SK-N-SH treated with all-trans-retinoic acid at 6 μM for 48 hours (cell line): Measurements from ENCODE around the gene KLK4.
A peak's percentile ranks its signal among the peaks of the same experiment; 100 is the strongest.

Experiments used
- ATAC-seq: fragments of 200-7000 bp; cut with Tn5 transposase; 3 replicates; pipeline ENCODE4 v1.9.1; 2020; ENCODE audit warnings: mild to moderate bottlenecking, moderate library complexity
- ARNTL ChIP-seq: fragments of 450-650 bp; formaldehyde crosslinking; IDR thresholded peaks from 2 replicates; pipeline ENCODE4 v1.5.0; 2020; ENCODE audit warnings: low read depth, mild to moderate bottlenecking, moderate library complexity, borderline replicate concordance
- BACH2 ChIP-seq: fragments of 250-450 bp; sonication (Bioruptor Pico); IDR thresholded peaks from 2 replicates; pipeline ENCODE4 v1.9.0; 2021; ENCODE audit warnings: mild to moderate bottlenecking, borderline replicate concordance
- CREB5 ChIP-seq: fragments of 250-450 bp; sonication (Bioruptor Pico); IDR thresholded peaks from 2 replicates; pipeline ENCODE4 v1.5.1; 2020; ENCODE audit warnings: low read depth, mild to moderate bottlenecking, moderate library complexity
- CSDC2 ChIP-seq: fragments of 250-450 bp; sonication (Bioruptor Pico); IDR thresholded peaks from 2 replicates; pipeline ENCODE4 v1.5.0; 2020; ENCODE audit warnings: mild to moderate bottlenecking, moderate library complexity
- CSRNP3 ChIP-seq: fragments of 250-450 bp; sonication (Bioruptor Pico); IDR thresholded peaks from 2 replicates; pipeline ENCODE4 v1.5.1; 2021; ENCODE audit warnings: mild to moderate bottlenecking, moderate library complexity
- ESRRG ChIP-seq: fragments of 250-450 bp; sonication (Bioruptor Pico); IDR thresholded peaks from 2 replicates; pipeline ENCODE4 v1.6.1; 2021; ENCODE audit warnings: mild to moderate bottlenecking
- GLIS3 ChIP-seq: fragments of 250-450 bp; sonication (Bioruptor Pico); IDR thresholded peaks from 2 replicates; pipeline ENCODE4 v1.5.0; 2020; ENCODE audit warnings: mild to moderate bottlenecking, moderate library complexity
- ISL1 ChIP-seq: fragments of 250-450 bp; sonication (Bioruptor Pico); IDR thresholded peaks from 2 replicates; pipeline ENCODE4 v2.1.2; 2022; ENCODE audit warnings: mild to moderate bottlenecking, moderate library complexity
- OSR1 ChIP-seq: fragments of 250-450 bp; sonication (Bioruptor Pico); IDR thresholded peaks from 2 replicates; pipeline ENCODE4 v1.8.0; 2022; ENCODE audit warnings: moderate library complexity, mild to moderate bottlenecking, inconsistent platforms
- PATZ1 ChIP-seq: fragments of 250-450 bp; sonication (Bioruptor Pico); IDR thresholded peaks from 2 replicates; pipeline ENCODE4 v1.8.0; 2020; ENCODE audit warnings: mild to moderate bottlenecking, moderate library complexity, borderline replicate concordance
- PPARA ChIP-seq: fragments of 250-450 bp; sonication (Bioruptor Pico); IDR thresholded peaks from 2 replicates; pipeline ENCODE4 v1.5.0; 2020; ENCODE audit warnings: mild to moderate bottlenecking, borderline replicate concordance
- RARB ChIP-seq: fragments of 250-450 bp; sonication (Bioruptor Pico); IDR thresholded peaks from 2 replicates; pipeline ENCODE4 v1.8.0; 2021; ENCODE audit warnings: mild to moderate bottlenecking, moderate library complexity
- SNAI2 ChIP-seq: fragments of 250-450 bp; sonication (Bioruptor Pico); IDR thresholded peaks from 2 replicates; pipeline ENCODE4 v1.5.0; 2020; ENCODE audit warnings: mild to moderate bottlenecking, moderate library complexity
- TCF4 ChIP-seq: fragments of 250-450 bp; sonication (Bioruptor Pico); IDR thresholded peaks from 2 replicates; pipeline ENCODE4 v1.8.0; 2021; ENCODE audit warnings: mild to moderate bottlenecking, moderate library complexity, borderline replicate concordance
- TOX ChIP-seq: fragments of 250-450 bp; sonication (Bioruptor Pico); IDR thresholded peaks from 2 replicates; pipeline ENCODE4 v1.8.0; 2021; ENCODE audit warnings: mild to moderate bottlenecking, moderate library complexity, borderline replicate concordance
- TSHZ2 ChIP-seq: fragments of 250-450 bp; sonication (Bioruptor Pico); IDR thresholded peaks from 2 replicates; pipeline ENCODE4 v1.5.0; 2020; ENCODE audit warnings: mild to moderate bottlenecking, moderate library complexity
- ZC3H10 ChIP-seq: fragments of 250-450 bp; sonication (Bioruptor Pico); IDR thresholded peaks from 2 replicates; pipeline ENCODE4 v1.5.1; 2021; ENCODE audit warnings: mild to moderate bottlenecking, moderate library complexity
- ZFP3 ChIP-seq: fragments of 250-450 bp; sonication (Bioruptor Pico); IDR thresholded peaks from 2 replicates; pipeline ENCODE4 v1.5.0; 2020; ENCODE audit warnings: mild to moderate bottlenecking, moderate library complexity
- ZFP30 ChIP-seq: fragments of 450-650 bp; formaldehyde crosslinking; IDR thresholded peaks from 2 replicates; pipeline ENCODE4 v1.5.0; 2022; ENCODE audit warnings: mild to moderate bottlenecking, moderate library complexity
- ZNF565 ChIP-seq: fragments of 450-650 bp; formaldehyde crosslinking; conservative IDR thresholded peaks from 2 replicates; pipeline ENCODE4 v1.5.0; 2020; ENCODE audit warnings: low read depth, mild to moderate bottlenecking, moderate library complexity
- ZNF70 ChIP-seq: fragments of 450-650 bp; formaldehyde crosslinking; IDR thresholded peaks from 2 replicates; pipeline ENCODE4 v1.5.0; 2020; ENCODE audit warnings: mild to moderate bottlenecking, moderate library complexity
- ZNF8 ChIP-seq: fragments of 450-650 bp; formaldehyde crosslinking; IDR thresholded peaks from 2 replicates; pipeline ENCODE4 v1.5.0; 2020; ENCODE audit warnings: mild to moderate bottlenecking, moderate library complexity

Gene KLK4

GRCh38 chr19:50894478-50895356 is 16.5 kb downstream of the KLK4 start (continued):
- TF ChIP-seq PPARA (CRISPR knock-in tag): no peak
- no peak for TF ChIP-seq ZNF565 (CRISPR knock-in tag)
- TF ChIP-seq ZFP30: no peak
- no peak for TF ChIP-seq TCF4 (CRISPR knock-in tag)
- no peak for TF ChIP-seq GLIS3 (CRISPR knock-in tag)

GRCh38 chr19:50893047-50893736 is 18.0 kb downstream of the KLK4 start:
- TF ChIP-seq ZNF565 (CRISPR knock-in tag) (no peak), ESRRG (CRISPR knock-in tag) (no peak), TCF4 (CRISPR knock-in tag) (no peak), ARNTL (no peak), CSRNP3 (CRISPR knock-in tag) (no peak), CSDC2 (CRISPR knock-in tag) (no peak), PATZ1 (CRISPR knock-in tag) (no peak), ZC3H10 (CRISPR knock-in tag) (no peak), ZNF70 (no peak), ISL1 (CRISPR knock-in tag) (no peak), GLIS3 (CRISPR knock-in tag) (no peak), SNAI2 (CRISPR knock-in tag) (no peak), TSHZ2 (CRISPR knock-in tag) (no peak)
- ATAC-seq: peak; percentile 49; the same call in 1 of the 3 replicates

GRCh38 chr19:50891253-50891625 is 20.0 kb downstream of the KLK4 start:
- TF ChIP-seq ARNTL (no peak), PPARA (CRISPR knock-in tag) (no peak), TOX (CRISPR knock-in tag) (no peak), OSR1 (no peak), RARB (CRISPR knock-in tag) (no peak), ZFP3 (CRISPR knock-in tag) (no peak), TCF4 (CRISPR knock-in tag) (no peak), ZFP30 (no peak), ZNF565 (CRISPR knock-in tag) (no peak), PATZ1 (CRISPR knock-in tag) (no peak), ZNF70 (no peak), GLIS3 (CRISPR knock-in tag) (no peak), SNAI2 (CRISPR knock-in tag) (no peak), TSHZ2 (CRISPR knock-in tag) (no peak), ZC3H10 (CRISPR knock-in tag) (no peak), BACH2 (CRISPR knock-in tag) (no peak), ISL1 (CRISPR knock-in tag) (no peak), ZNF8 (CRISPR knock-in tag) (no peak), CSDC2 (CRISPR knock-in tag) (no peak), CREB5 (CRISPR knock-in tag) (no peak)
- ATAC-seq: no peak
